ENCODE results near the gene NR2F6. TPM values are rescaled to one million over a fixed set of nuclear protein-coding genes. Genes with fewer than 3 reads are reported as not detected.

NR2F6 gene
- total and polyA plus RNA-seq, 2 donors (not counting 1 experiment from before 2014, with no cell fraction given): 2.0 to 4.9 TPM

- Histone ChIP-seq H4K20me1 (ENCODE audit: control insufficient read depth, insufficient read depth, low read length, poor library complexity, severe bottlenecking) (no peaks in the 10 kb centered on the region), H3K4me3 (ENCODE audit: control extremely low read depth in 1 of 5, extremely low read depth in 1 of 5, insufficient read depth in 1 of 5, low read depth in 2 of 5, low read length in 4 of 5) (no peak overlapping the region), H3K4me2 (replicated peaks; ENCODE audit: low read depth, low read length, poor library complexity, severe bottlenecking) (no peak overlapping the region), H2AFZ (ENCODE audit: insufficient read depth, low read depth, low read length, poor library complexity, severe bottlenecking) (no peak overlapping the region), H3K9ac (ENCODE audit: low read length) (no peak overlapping the region), H3K27ac (ENCODE audit: low read length in 2 of 2) (no peak overlapping the region), H3K9me3 (ENCODE audit: control extremely low read depth in 1 of 3, control insufficient read depth in 2 of 3, insufficient read depth in 1 of 3, low read length in 2 of 3) (peaks cover 0 to 6% (median 0%) of the 10 kb centered on the region in 3 donors), H3K27me3 (replicated peaks in 1 of 4; ENCODE audit: control extremely low read depth in 1 of 4, control insufficient read depth in 3 of 4, insufficient read depth in 4 of 4, low read length in 3 of 4) (no peaks in the 10 kb centered on the region), H3K79me2 (ENCODE audit: control insufficient read depth, insufficient read depth, low read length) (no peaks in the 10 kb centered on the region), H3K36me3 (replicated peaks in 1 of 2; ENCODE audit: control extremely low read depth in 1 of 2, control insufficient read depth in 1 of 2, extremely low read depth in 1 of 2, insufficient read depth in 2 of 2, low read length in 1 of 2) (peaks cover 4 to 76% of the 10 kb centered on the region in 2 experiments), H3K4me1 (ENCODE audit: control insufficient read depth in 2 of 2, insufficient read depth in 2 of 2, low read length in 2 of 2) (peaks cover 0 to 14% of the 10 kb centered on the region in 2 donors)
- Mint-ChIP-seq H3K27me3 (no peaks in the 10 kb centered on the region), H3K27ac (no peak overlapping the region), H3K9me3 (ENCODE audit: insufficient read depth) (no peaks in the 10 kb centered on the region), H3K4me3 (no peak overlapping the region), H3K4me1 (peaks cover 11% of the 10 kb centered on the region)
- ChIA-PET POLR2A (interaction anchor here (0.6 kb wide), 1 partner anchor 1089 kb away, joined by 3 read pairs; no protein-coding TSS in a partner anchor), CTCF (interaction anchor here (1.2 to 3.7 kb wide), 6 partner anchors 23 to 135 kb away, joined by 3 to 19 read pairs (median 4); no protein-coding TSS in a partner anchor)
- intact Hi-C loops (cut with micrococcal nuclease): no loop called here
- 87% methylated on average over 18 of the region's 25 CpGs for WGBS (ENCODE audit: insufficient coverage)
- DNase-seq (no peak), ATAC-seq (ENCODE audit: low read depth) (no peak)
- TF ChIP-seq CTCF (IDR thresholded peaks at IDR 0.05) (no peak), EZH2 (IDR thresholded peaks at IDR 0.05; ENCODE audit: borderline replicate concordance, insufficient read depth, low read depth, low read length, poor library complexity, severe bottlenecking) (no peak)
These were observed 38.8 kb downstream of the NR2F6 start for GRCh38 chr19:17206736-17207581.

All from B cell (primary cell).